Effector memory CD8-positive, alpha-beta T cell (primary cell): Measurements from ENCODE around the gene AP4E1.
A peak's percentile ranks its signal among the peaks of the same experiment; 100 is the strongest.
"Not testable (repeated sequence)": the region's sequence is repeated elsewhere in the genome, so short reads cannot be mapped to it uniquely, and the experiment has no call there.

Source experiments
- ATAC-seq: fragments of 150-1000 bp; cut with Tn5 transposase; replicated peaks from 2 replicates; pipeline ENCODE4 v1.10.0; 2021; ENCODE audit warnings: mild to moderate bottlenecking, moderate library complexity
- DNase-seq, 3 experiments: peaks; one replicate each; pipeline ENCODE4 v3.0.0; 2021
- H3K27ac Mint-ChIP-seq, 2 donors: one replicate each; pipeline ENCODE4 v1.8.0; 2022; ENCODE audit warnings: mild to moderate bottlenecking in 2 of 2, mixed read lengths in 2 of 2, moderate library complexity in 2 of 2
- H3K27me3 Mint-ChIP-seq, 2 donors: one replicate each; pipeline ENCODE4 v1.8.0; 2022; ENCODE audit warnings: mixed read lengths in 2 of 2
- H3K36me3 Mint-ChIP-seq: one replicate; pipeline ENCODE4 v1.8.0; 2022; ENCODE audit warnings: mild to moderate bottlenecking, moderate library complexity, mixed read lengths; ENCODE audit not compliant: insufficient read depth
- H3K4me1 Mint-ChIP-seq, 2 donors: one replicate each; pipeline ENCODE4 v1.8.0; 2022; ENCODE audit warnings: low read depth in 2 of 2, mixed read lengths in 2 of 2
- H3K4me3 Mint-ChIP-seq, 2 donors: one replicate each; pipeline ENCODE4 v1.8.0; 2022; ENCODE audit warnings: mild to moderate bottlenecking in 2 of 2, mixed read lengths in 2 of 2, moderate library complexity in 2 of 2
- H3K9me3 Mint-ChIP-seq, 2 donors: one replicate each; pipeline ENCODE4 v1.8.0; 2022; ENCODE audit warnings: mixed read lengths in 2 of 2

AP4E1 gene

GRCh38 chr15:50939911-50940310 lies 31.4 kb downstream of the AP4E1 start:
- DNase-seq (no peak), ATAC-seq (no peak)
- Mint-ChIP-seq H3K36me3 (peaks cover 20% of the 10 kb centered on the region), H3K27ac (no peak overlapping the region), H3K4me3 (no peak overlapping the region), H3K9me3 (no peaks in the 10 kb centered on the region), H3K4me1 (peaks cover 0 to 3% of the 10 kb centered on the region in 2 donors), H3K27me3 (no peaks in the 10 kb centered on the region)

GRCh38 chr15:50940506-50940905 lies 32.0 kb downstream of the AP4E1 start:
- ATAC-seq (no peak), DNase-seq (no peak)
- Mint-ChIP-seq H3K27me3 (no peaks in the 10 kb centered on the region), H3K4me1 (peaks cover 0 to 3% of the 10 kb centered on the region in 2 donors), H3K36me3 (peaks cover 24% of the 10 kb centered on the region), H3K27ac (no peak overlapping the region), H3K4me3 (no peak overlapping the region), H3K9me3 (no peaks in the 10 kb centered on the region)

DNA sequence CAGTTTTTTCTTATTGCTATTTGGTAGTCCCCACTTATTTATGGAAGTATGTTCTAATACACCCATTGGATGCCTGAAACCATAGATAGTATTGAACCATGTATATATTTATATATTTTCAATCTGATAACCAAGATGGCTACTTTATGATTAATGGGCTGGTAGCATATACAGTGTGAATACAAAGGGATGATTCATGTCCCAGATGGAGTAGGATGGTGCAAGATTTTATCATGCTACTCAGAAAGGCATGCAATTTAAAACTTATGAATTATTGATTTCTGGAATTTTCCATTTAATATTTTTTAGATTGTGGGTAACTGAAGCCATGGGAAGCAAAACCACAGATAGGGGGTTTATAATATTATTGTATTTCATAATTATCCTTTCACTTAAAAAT lies 35.2 kb downstream of the AP4E1 start:
- ATAC-seq = no peak
- Mint-ChIP-seq H3K36me3 (peaks cover 37% of the 10 kb centered on the region), H3K4me3 (no peak overlapping the region), H3K27ac (no peak overlapping the region), H3K27me3 (no peaks in the 10 kb centered on the region), H3K9me3 (no peaks in the 10 kb centered on the region), H3K4me1 (no peaks in the 10 kb centered on the region)
- no peak for DNase-seq

DNA sequence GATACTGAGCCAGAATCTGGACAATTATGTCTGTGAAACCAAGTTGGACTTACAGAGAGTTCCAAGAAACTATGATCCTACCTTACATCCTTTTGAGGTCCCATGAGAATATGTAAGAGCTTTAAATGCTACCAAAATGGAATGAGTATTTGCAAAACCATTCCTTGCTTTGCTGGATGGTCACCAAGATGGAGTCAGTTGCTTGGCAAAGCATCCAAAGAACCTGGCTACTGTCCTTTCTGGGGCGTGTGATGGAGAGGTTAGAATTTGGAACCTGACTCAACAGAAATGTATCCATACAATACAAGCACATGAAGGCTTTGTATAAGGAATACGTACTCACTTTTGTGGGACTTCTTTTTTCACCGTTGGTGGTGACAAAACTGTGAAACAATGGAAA lies 36.2 kb downstream of the AP4E1 start:
- Mint-ChIP-seq H3K9me3 (no peaks in the 10 kb centered on the region), H3K4me3 (no peak overlapping the region), H3K27ac (no peak overlapping the region), H3K27me3 (no peaks in the 10 kb centered on the region), H3K36me3 (peaks cover 47% of the 10 kb centered on the region), H3K4me1 (no peaks in the 10 kb centered on the region)
- ATAC-seq = no peak
- no peak for DNase-seq

DNA sequence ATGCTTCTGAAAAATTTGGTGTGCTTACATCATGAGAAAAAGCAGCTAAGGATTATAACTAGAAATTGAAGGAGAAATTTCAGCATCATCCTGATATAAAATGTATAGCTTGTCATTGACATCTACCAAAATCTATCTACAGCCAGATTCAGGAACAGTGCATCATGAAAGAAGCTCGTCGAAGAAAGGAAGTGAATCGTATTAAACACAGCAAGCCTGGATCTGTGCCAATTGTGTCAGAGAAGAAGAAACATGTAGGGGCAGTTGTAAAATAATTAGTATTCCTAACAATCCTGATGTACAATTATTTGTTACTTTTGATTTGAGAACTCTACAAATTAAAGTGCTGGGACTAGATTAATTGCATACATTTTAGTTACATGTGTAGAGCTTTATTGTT lies 37.2 kb downstream of the AP4E1 start:
- Mint-ChIP-seq H3K9me3 (no peaks in the 10 kb centered on the region), H3K27me3 (no peaks in the 10 kb centered on the region), H3K4me1 (no peaks in the 10 kb centered on the region), H3K36me3 (peaks cover 56% of the 10 kb centered on the region), H3K27ac (no peak overlapping the region), H3K4me3 (no peak overlapping the region)
- no peak for DNase-seq
- no peak for ATAC-seq

- DNase-seq, H3K27ac Mint-ChIP-seq, H3K9me3 Mint-ChIP-seq, H3K4me3 Mint-ChIP-seq, H3K27me3 Mint-ChIP-seq, H3K4me1 Mint-ChIP-seq, ATAC-seq: not testable (repeated sequence)
- peaks cover 73% of the 10 kb centered on the region for H3K36me3 Mint-ChIP-seq
Measured at GRCh38 chr15:50950745-50951144, 42.3 kb downstream of the AP4E1 start.

DNA sequence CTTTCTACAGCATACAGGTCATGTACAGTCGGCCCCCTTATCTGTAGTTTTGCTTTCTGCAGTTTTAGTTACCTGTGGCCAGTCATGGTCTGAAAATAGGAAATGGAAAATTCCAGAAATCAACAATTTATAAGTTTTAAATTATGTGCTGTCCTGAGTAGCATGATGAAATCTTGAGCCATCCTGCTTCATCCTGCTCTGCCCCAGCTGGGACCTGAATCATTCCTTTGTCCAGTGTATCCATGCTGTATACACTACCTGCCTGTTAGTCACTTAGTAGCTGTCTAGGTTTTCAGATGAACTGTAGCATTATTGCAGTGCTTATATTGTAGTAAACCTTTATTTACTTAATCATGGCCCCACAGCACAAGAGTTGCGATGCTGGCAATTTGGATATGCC lies 44.8 kb downstream of the AP4E1 start:
- Mint-ChIP-seq H3K27me3 (no peaks in the 10 kb centered on the region), H3K36me3 (peaks cover 83% of the 10 kb centered on the region), H3K9me3 (peaks cover 0 to 3% of the 10 kb centered on the region in 2 donors), H3K27ac (peak overlapping the region in 1 of 2 donors; percentile 19), H3K4me1 (peaks cover 0 to 5% of the 10 kb centered on the region in 2 donors), H3K4me3 (no peak overlapping the region)
- DNase-seq (no peak), ATAC-seq (no peak)

DNA sequence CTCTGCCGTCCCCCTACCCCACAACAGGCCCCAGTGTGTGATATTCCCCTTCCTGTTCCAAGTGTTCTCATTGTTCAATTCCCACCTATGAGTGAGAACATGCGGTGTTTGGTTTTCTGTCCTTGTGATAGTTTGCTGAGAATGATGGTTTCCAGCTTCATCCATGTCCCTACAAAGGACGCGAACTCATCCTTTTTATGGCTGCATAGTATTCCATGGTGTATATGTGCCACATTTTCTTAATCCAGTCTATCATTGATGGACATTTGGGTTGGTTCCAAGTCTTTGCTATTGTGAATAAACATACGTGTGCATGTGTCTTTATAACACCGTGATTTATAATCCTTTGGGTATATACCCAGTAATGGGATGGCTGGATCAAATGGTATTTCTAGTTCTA lies 46.4 kb downstream of the AP4E1 start:
- H3K4me1 Mint-ChIP-seq, H3K27me3 Mint-ChIP-seq, DNase-seq, H3K27ac Mint-ChIP-seq, H3K9me3 Mint-ChIP-seq, ATAC-seq, H3K4me3 Mint-ChIP-seq: not testable (repeated sequence)
- H3K36me3 Mint-ChIP-seq = peaks cover 83% of the 10 kb centered on the region

- peaks cover 4 to 26% of the 10 kb centered on the region in 2 donors for H3K9me3 Mint-ChIP-seq
- DNase-seq = no peak
- ATAC-seq = no peak
- H3K27me3 Mint-ChIP-seq = no peaks in the 10 kb centered on the region
- no peak overlapping the region for H3K4me3 Mint-ChIP-seq
- peaks cover 0 to 5% of the 10 kb centered on the region in 2 donors for H3K4me1 Mint-ChIP-seq
- H3K36me3 Mint-ChIP-seq = peaks cover 47% of the 10 kb centered on the region
- H3K27ac Mint-ChIP-seq = no peak overlapping the region
Measured at GRCh38 chr15:50959717-50960116, 51.2 kb downstream of the AP4E1 start.

- no peak overlapping the region for H3K27ac Mint-ChIP-seq
- DNase-seq = no peak
- peaks cover 24% of the 10 kb centered on the region for H3K36me3 Mint-ChIP-seq
- peaks cover 8 to 26% of the 10 kb centered on the region in 2 donors for H3K9me3 Mint-ChIP-seq
- no peaks in the 10 kb centered on the region for H3K4me1 Mint-ChIP-seq
- no peaks in the 10 kb centered on the region for H3K27me3 Mint-ChIP-seq
- H3K4me3 Mint-ChIP-seq = no peak overlapping the region
- ATAC-seq = no peak
Measured at GRCh38 chr15:50964075-50964474, 55.6 kb downstream of the AP4E1 start.

GRCh38 chr15:50968353-50968752 lies 59.9 kb downstream of the AP4E1 start:
- no peaks in the 10 kb centered on the region for H3K27me3 Mint-ChIP-seq
- H3K4me1 Mint-ChIP-seq = no peaks in the 10 kb centered on the region
- H3K36me3 Mint-ChIP-seq = peaks cover 30% of the 10 kb centered on the region
- DNase-seq (no peak), ATAC-seq (no peak)
- peaks cover 9 to 23% of the 10 kb centered on the region in 2 donors for H3K9me3 Mint-ChIP-seq
- H3K4me3 Mint-ChIP-seq = no peak overlapping the region
- no peak overlapping the region for H3K27ac Mint-ChIP-seq

- Mint-ChIP-seq H3K4me1 (peaks cover 0 to under 1% of the 10 kb centered on the region in 2 donors), H3K27ac (peak overlapping the region; percentile 16 to 49), H3K27me3 (no peaks in the 10 kb centered on the region), H3K36me3 (peaks cover 40% of the 10 kb centered on the region), H3K9me3 (peaks cover 6 to 16% of the 10 kb centered on the region in 2 donors), H3K4me3 (no peak overlapping the region)
- ATAC-seq (no peak), DNase-seq (no peak)
Measured at GRCh38 chr15:50970524-50970923, 62.0 kb downstream of the AP4E1 start.

- Mint-ChIP-seq H3K9me3 (peaks cover 5 to 16% of the 10 kb centered on the region in 2 donors), H3K36me3 (peaks cover 40% of the 10 kb centered on the region), H3K27ac (no peak overlapping the region), H3K27me3 (no peaks in the 10 kb centered on the region), H3K4me1 (peaks cover 0 to 4% of the 10 kb centered on the region in 2 donors), H3K4me3 (no peak overlapping the region)
- DNase-seq (no peak), ATAC-seq (no peak)
Measured at GRCh38 chr15:50971115-50971514, 62.6 kb downstream of the AP4E1 start.

- no peak for ATAC-seq
- H3K9me3 Mint-ChIP-seq = peaks cover 5 to 16% of the 10 kb centered on the region in 2 donors
- no peak for DNase-seq
- no peak overlapping the region for H3K4me3 Mint-ChIP-seq
- H3K4me1 Mint-ChIP-seq = peaks cover 0 to 4% of the 10 kb centered on the region in 2 donors
- no peaks in the 10 kb centered on the region for H3K27me3 Mint-ChIP-seq
- H3K36me3 Mint-ChIP-seq = peaks cover 40% of the 10 kb centered on the region
- H3K27ac Mint-ChIP-seq = no peak overlapping the region
Measured at GRCh38 chr15:50971542-50971941, 63.1 kb downstream of the AP4E1 start.

- no peak overlapping the region for H3K4me3 Mint-ChIP-seq
- ATAC-seq (no peak), DNase-seq (no peak)
- H3K36me3 Mint-ChIP-seq = peaks cover 34% of the 10 kb centered on the region
- peaks cover 0 to 6% of the 10 kb centered on the region in 2 donors for H3K4me1 Mint-ChIP-seq
- H3K9me3 Mint-ChIP-seq = peaks cover 5 to 16% of the 10 kb centered on the region in 2 donors
- H3K27me3 Mint-ChIP-seq = no peaks in the 10 kb centered on the region
- H3K27ac Mint-ChIP-seq = no peak overlapping the region
Measured at GRCh38 chr15:50973605-50974004, 65.1 kb downstream of the AP4E1 start.
